ENCODE measurements around the gene RBPJ. TPM values are rescaled to one million over a fixed set of nuclear protein-coding genes. Genes with fewer than 3 reads are reported as not detected.

Gene RBPJ
- polyA plus RNA-seq, 1 of the 3 experiments (the other 2 are of a cell fraction), result 13.8 TPM

DNA sequence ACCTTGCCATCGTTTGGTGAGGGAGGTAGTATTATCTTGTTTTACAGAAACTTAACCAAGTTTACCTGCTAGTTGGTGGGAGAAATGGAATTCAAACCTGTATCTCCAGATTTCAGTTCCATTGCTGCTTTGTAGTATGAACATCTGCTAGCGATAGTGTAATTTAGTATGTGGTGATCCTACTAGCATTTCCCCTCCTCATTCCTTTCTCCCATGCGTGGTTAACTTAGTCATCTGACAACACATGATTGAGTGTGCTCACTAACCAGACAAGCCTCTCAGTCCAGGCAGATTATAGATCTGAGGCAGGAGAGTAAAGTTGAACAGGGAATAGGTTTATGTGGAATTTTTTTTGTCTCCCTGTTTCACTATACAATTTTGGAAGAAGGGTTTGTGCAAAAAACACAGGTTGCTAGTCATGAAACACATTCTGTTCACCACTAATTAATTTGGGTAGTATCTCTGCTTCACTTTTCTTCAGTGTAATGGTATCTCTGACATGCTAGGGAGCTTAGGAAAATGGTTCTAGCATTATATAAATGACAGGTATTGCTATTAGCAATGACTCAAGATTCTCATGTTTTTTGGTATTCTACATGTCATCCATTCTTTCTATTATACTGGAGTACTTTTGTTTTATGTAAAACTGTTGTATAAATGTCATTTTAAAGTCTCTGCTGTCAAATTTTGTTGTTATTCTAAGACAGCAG, 21.7 kb downstream of the RBPJ start (continued):
- TF ChIP-seq NFIC (IDR thresholded peaks at IDR 0.05; ENCODE audit: borderline replicate concordance) (no peak), POLR2AphosphoS5 (IDR thresholded peaks at IDR 0.05; ENCODE audit: low read depth, low read length) (peak; percentile 67; the same call in 1 of the 2 replicates), EP300 (IDR thresholded peaks at IDR 0.05; ENCODE audit: borderline replicate concordance in 1 of 2, low read depth in 1 of 2, low read length in 1 of 2) (peak in 1 of 2 experiments; percentile 77; a peak in 2 of 4 replicates), RAD21 (IDR thresholded peaks at IDR 0.05; ENCODE audit: low read length) (no peak), FOXM1 (IDR thresholded peaks at IDR 0.05; ENCODE audit: low read depth) (no peak), RFX5 (IDR thresholded peaks at IDR 0.05; ENCODE audit: low read length) (no peak), GABPA (IDR thresholded peaks at IDR 0.05; ENCODE audit: low read depth) (no peak), TCF12 (IDR thresholded peaks at IDR 0.05) (peak; percentile 92), EZH2phosphoT487 (IDR thresholded peaks at IDR 0.05; ENCODE audit: borderline replicate concordance, low read depth) (no peak), MXI1 (IDR thresholded peaks at IDR 0.05; ENCODE audit: low read depth, low read length) (no peak), RCOR1 (IDR thresholded peaks at IDR 0.05; ENCODE audit: low read length) (no peak), JUND (IDR thresholded peaks at IDR 0.05) (peak; percentile 89), MEF2A (IDR thresholded peaks at IDR 0.05; ENCODE audit: borderline replicate concordance, low read depth) (no peak)
- TF ChIP-seq, protein P1, sequence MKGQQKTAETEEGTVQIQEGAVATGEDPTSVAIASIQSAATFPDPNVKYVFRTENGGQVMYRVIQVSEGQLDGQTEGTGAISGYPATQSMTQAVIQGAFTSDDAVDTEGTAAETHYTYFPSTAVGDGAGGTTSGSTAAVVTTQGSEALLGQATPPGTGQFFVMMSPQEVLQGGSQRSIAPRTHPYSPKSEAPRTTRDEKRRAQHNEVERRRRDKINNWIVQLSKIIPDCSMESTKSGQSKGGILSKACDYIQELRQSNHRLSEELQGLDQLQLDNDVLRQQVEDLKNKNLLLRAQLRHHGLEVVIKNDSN (IDR thresholded peaks at IDR 0.05; ENCODE audit: borderline replicate concordance, low read depth), result no peak
- TF ChIP-seq, protein P2, sequence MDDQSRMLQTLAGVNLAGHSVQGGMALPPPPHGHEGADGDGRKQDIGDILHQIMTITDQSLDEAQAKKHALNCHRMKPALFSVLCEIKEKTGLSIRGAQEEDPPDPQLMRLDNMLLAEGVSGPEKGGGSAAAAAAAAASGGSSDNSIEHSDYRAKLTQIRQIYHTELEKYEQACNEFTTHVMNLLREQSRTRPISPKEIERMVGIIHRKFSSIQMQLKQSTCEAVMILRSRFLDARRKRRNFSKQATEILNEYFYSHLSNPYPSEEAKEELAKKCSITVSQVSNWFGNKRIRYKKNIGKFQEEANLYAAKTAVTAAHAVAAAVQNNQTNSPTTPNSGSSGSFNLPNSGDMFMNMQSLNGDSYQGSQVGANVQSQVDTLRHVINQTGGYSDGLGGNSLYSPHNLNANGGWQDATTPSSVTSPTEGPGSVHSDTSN (IDR thresholded peaks at IDR 0.05), result peak; percentile 98

DNA sequence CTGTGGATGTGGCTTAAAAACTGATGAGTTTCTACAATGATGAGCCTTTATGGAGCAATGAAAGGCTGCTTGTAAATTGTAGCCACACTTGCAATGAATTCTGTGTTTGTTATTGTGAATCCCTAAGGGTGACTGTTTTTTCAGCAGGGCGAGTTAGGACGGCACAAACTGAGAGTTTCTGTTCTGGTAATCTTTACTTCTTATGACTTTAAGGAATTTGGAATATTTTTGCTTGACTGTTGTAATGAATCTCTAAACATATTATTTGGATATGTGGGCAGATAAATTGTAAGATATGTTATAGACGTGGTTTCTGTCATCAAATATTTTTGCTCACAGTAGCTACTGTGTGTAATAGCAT, 22.2 kb downstream of the RBPJ start:
- Histone ChIP-seq H4K20me1 (ENCODE audit: insufficient read depth) (peaks cover 44% of the 10 kb centered on the region), H3K27ac (ENCODE audit: low read depth in 2 of 2, low read length in 1 of 2) (peak overlapping the region in 1 of 2 experiments; percentile 66; a peak in 2 of 4 replicates)

More for the DNA sequence above, 22.2 kb downstream of the RBPJ start:
- Histone ChIP-seq H3K4me3 (ENCODE audit: low read depth in 2 of 2, low read length in 1 of 2) (no peak overlapping the region; a peak in 1 of 4 replicates), H3K4me1 (ENCODE audit: control insufficient read depth in 1 of 2, insufficient read depth in 2 of 2, low read depth in 1 of 2, low read length in 1 of 2) (peaks cover 0 to 23% of the 10 kb centered on the region in 2 experiments; a peak in 3 of 4 replicates), H3K4me2 (peak overlapping the region; percentile 18; the same call in 1 of the 2 replicates), H3K79me2 (ENCODE audit: insufficient read depth) (peaks cover 79% of the 10 kb centered on the region), H2AFZ (ENCODE audit: low read depth) (no peak overlapping the region), H3K9me3 (no peaks in the 10 kb centered on the region), H3K27me3 (ENCODE audit: insufficient read depth) (no peaks in the 10 kb centered on the region), H3K36me3 (replicated peaks in 1 of 2; ENCODE audit: control insufficient read depth in 1 of 2, insufficient read depth in 2 of 2, low read length in 1 of 2) (no peaks in the 10 kb centered on the region), H3F3A (replicated peaks; ENCODE audit: insufficient read depth) (peaks cover 19% of the 10 kb centered on the region), H3K9ac (no peak overlapping the region), H3K9me2 (no peaks in the 10 kb centered on the region)
- ChIA-PET POLR2A (no interaction called here), CTCF (interaction anchor here (0.8 to 9.1 kb wide), 4 partner anchors 11 to 260 kb away, joined by 3 to 65 read pairs (median 4); no protein-coding TSS in a partner anchor)
- DNase-seq, result no peak
- WGBS (ENCODE audit: low lambda C conversion rate), result 59% methylated on average over 3 of the region's 3 CpGs
- TF ChIP-seq, protein P3, sequence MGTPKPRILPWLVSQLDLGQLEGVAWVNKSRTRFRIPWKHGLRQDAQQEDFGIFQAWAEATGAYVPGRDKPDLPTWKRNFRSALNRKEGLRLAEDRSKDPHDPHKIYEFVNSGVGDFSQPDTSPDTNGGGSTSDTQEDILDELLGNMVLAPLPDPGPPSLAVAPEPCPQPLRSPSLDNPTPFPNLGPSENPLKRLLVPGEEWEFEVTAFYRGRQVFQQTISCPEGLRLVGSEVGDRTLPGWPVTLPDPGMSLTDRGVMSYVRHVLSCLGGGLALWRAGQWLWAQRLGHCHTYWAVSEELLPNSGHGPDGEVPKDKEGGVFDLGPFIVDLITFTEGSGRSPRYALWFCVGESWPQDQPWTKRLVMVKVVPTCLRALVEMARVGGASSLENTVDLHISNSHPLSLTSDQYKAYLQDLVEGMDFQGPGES (IDR thresholded peaks at IDR 0.05; ENCODE audit: low read depth, low read length), result no peak
- no peak for TF ChIP-seq MEF2A (IDR thresholded peaks at IDR 0.05; ENCODE audit: borderline replicate concordance, low read depth)
- no peak for TF ChIP-seq POLR2AphosphoS5 (IDR thresholded peaks at IDR 0.05; ENCODE audit: low read depth, low read length)
